Measurements from ENCODE around the gene CPNE2.
A peak's percentile ranks its signal among the peaks of the same experiment; 100 is the strongest.

Gene CPNE2

GRCh38 chr16:57138281-57138935 lies 46.0 kb downstream of the CPNE2 start:
- Mint-ChIP-seq H3K27ac (no peak overlapping the region), H3K27me3 (no peaks in the 10 kb centered on the region), H3K4me1 (peaks cover 74% of the 10 kb centered on the region), H3K4me3 (no peak overlapping the region), H3K36me3 (no peaks in the 10 kb centered on the region), H3K9me3 (no peaks in the 10 kb centered on the region)

GRCh38 chr16:57140931-57141668 lies 48.7 kb downstream of the CPNE2 start:
- Mint-ChIP-seq H3K4me3 (no peak overlapping the region), H3K9me3 (no peaks in the 10 kb centered on the region), H3K4me1 (peaks cover 48% of the 10 kb centered on the region), H3K27me3 (no peaks in the 10 kb centered on the region), H3K27ac (peak overlapping the region; percentile 35), H3K36me3 (no peaks in the 10 kb centered on the region)

GRCh38 chr16:57141822-57142631 lies 49.6 kb downstream of the CPNE2 start:
- Mint-ChIP-seq H3K4me1 (peaks cover 44% of the 10 kb centered on the region), H3K27ac (peak overlapping the region; percentile 94), H3K36me3 (no peaks in the 10 kb centered on the region), H3K27me3 (no peaks in the 10 kb centered on the region), H3K9me3 (no peaks in the 10 kb centered on the region), H3K4me3 (peak overlapping the region; percentile 61)

GRCh38 chr16:57143149-57143921 lies 51.0 kb downstream of the CPNE2 start:
- peaks cover 43% of the 10 kb centered on the region for H3K4me1 Mint-ChIP-seq
- no peak overlapping the region for H3K4me3 Mint-ChIP-seq
- no peaks in the 10 kb centered on the region for H3K27me3 Mint-ChIP-seq
- no peaks in the 10 kb centered on the region for H3K9me3 Mint-ChIP-seq
- no peaks in the 10 kb centered on the region for H3K36me3 Mint-ChIP-seq
- H3K27ac Mint-ChIP-seq, result peak overlapping the region; percentile 41

- Mint-ChIP-seq H3K4me1 (peaks cover 42% of the 10 kb centered on the region), H3K4me3 (no peak overlapping the region), H3K27ac (peak overlapping the region; percentile 41), H3K36me3 (no peaks in the 10 kb centered on the region), H3K27me3 (no peaks in the 10 kb centered on the region), H3K9me3 (no peaks in the 10 kb centered on the region)
These were observed 51.6 kb downstream of the CPNE2 start for GRCh38 chr16:57144027-57144426.

GRCh38 chr16:57145046-57146021 lies 53.0 kb downstream of the CPNE2 start:
- Mint-ChIP-seq H3K27ac (no peak overlapping the region), H3K4me1 (peaks cover 33% of the 10 kb centered on the region), H3K36me3 (no peaks in the 10 kb centered on the region), H3K9me3 (no peaks in the 10 kb centered on the region), H3K4me3 (no peak overlapping the region), H3K27me3 (no peaks in the 10 kb centered on the region)

GRCh38 chr16:57146040-57146647 lies 53.8 kb downstream of the CPNE2 start:
- Mint-ChIP-seq H3K4me3 (no peak overlapping the region), H3K9me3 (no peaks in the 10 kb centered on the region), H3K27me3 (no peaks in the 10 kb centered on the region), H3K27ac (no peak overlapping the region), H3K36me3 (no peaks in the 10 kb centered on the region), H3K4me1 (peaks cover 27% of the 10 kb centered on the region)

GRCh38 chr16:57146735-57147134 lies 54.4 kb downstream of the CPNE2 start:
- H3K27ac Mint-ChIP-seq, result no peak overlapping the region
- no peaks in the 10 kb centered on the region for H3K36me3 Mint-ChIP-seq
- H3K27me3 Mint-ChIP-seq, result no peaks in the 10 kb centered on the region
- H3K9me3 Mint-ChIP-seq, result no peaks in the 10 kb centered on the region
- peaks cover 23% of the 10 kb centered on the region for H3K4me1 Mint-ChIP-seq
- no peak overlapping the region for H3K4me3 Mint-ChIP-seq

- Mint-ChIP-seq H3K9me3 (no peaks in the 10 kb centered on the region), H3K4me3 (no peak overlapping the region), H3K4me1 (peaks cover 22% of the 10 kb centered on the region), H3K27me3 (no peaks in the 10 kb centered on the region), H3K27ac (peak overlapping the region; percentile 59), H3K36me3 (no peaks in the 10 kb centered on the region)
These were observed 55.2 kb downstream of the CPNE2 start for GRCh38 chr16:57147381-57148221.

- H3K9me3 Mint-ChIP-seq, result no peaks in the 10 kb centered on the region
- H3K27me3 Mint-ChIP-seq, result no peaks in the 10 kb centered on the region
- H3K27ac Mint-ChIP-seq, result peak overlapping the region; percentile 51
- no peak overlapping the region for H3K4me3 Mint-ChIP-seq
- peaks cover 22% of the 10 kb centered on the region for H3K4me1 Mint-ChIP-seq
- H3K36me3 Mint-ChIP-seq, result peaks cover 3% of the 10 kb centered on the region
These were observed 56.1 kb downstream of the CPNE2 start for GRCh38 chr16:57148481-57148880.

- H3K9me3 Mint-ChIP-seq, result no peaks in the 10 kb centered on the region
- peaks cover 9% of the 10 kb centered on the region for H3K36me3 Mint-ChIP-seq
- H3K4me3 Mint-ChIP-seq, result no peak overlapping the region
- H3K27ac Mint-ChIP-seq, result no peak overlapping the region
- H3K4me1 Mint-ChIP-seq, result peaks cover 29% of the 10 kb centered on the region
- no peaks in the 10 kb centered on the region for H3K27me3 Mint-ChIP-seq
These were observed 57.0 kb downstream of the CPNE2 start for GRCh38 chr16:57149391-57149790.

- H3K36me3 Mint-ChIP-seq, result peaks cover 10% of the 10 kb centered on the region
- no peaks in the 10 kb centered on the region for H3K27me3 Mint-ChIP-seq
These were observed 58.4 kb downstream of the CPNE2 start for GRCh38 chr16:57150682-57151330.

GRCh38 chr16:57151369-57151768 lies 59.0 kb downstream of the CPNE2 start:
- Mint-ChIP-seq H3K9me3 (no peaks in the 10 kb centered on the region), H3K27me3 (no peaks in the 10 kb centered on the region), H3K27ac (peak overlapping the region; percentile 65), H3K36me3 (peaks cover 12% of the 10 kb centered on the region), H3K4me3 (no peak overlapping the region), H3K4me1 (peaks cover 41% of the 10 kb centered on the region)

More at GRCh38 chr16:57150682-57151330, 58.4 kb downstream of the CPNE2 start:
- H3K27ac Mint-ChIP-seq, result no peak overlapping the region
- H3K4me3 Mint-ChIP-seq, result no peak overlapping the region
- no peaks in the 10 kb centered on the region for H3K9me3 Mint-ChIP-seq
- H3K4me1 Mint-ChIP-seq, result peaks cover 36% of the 10 kb centered on the region

Measured in activated naive CD4-positive, alpha-beta T cell treated with anti-CD3 and anti-CD28 coated beads, Interleukin-2, amount 50 U/mL, for 24 hours (primary cell).